ENCODE data around the gene TMEM44.

GRCh38 chr3:194562986-194563385, 70.2 kb downstream of the TMEM44 start:
- TF ChIP-seq POLR2A (IDR thresholded peaks at IDR 0.05): no peak
- TF ChIP-seq, protein P1, sequence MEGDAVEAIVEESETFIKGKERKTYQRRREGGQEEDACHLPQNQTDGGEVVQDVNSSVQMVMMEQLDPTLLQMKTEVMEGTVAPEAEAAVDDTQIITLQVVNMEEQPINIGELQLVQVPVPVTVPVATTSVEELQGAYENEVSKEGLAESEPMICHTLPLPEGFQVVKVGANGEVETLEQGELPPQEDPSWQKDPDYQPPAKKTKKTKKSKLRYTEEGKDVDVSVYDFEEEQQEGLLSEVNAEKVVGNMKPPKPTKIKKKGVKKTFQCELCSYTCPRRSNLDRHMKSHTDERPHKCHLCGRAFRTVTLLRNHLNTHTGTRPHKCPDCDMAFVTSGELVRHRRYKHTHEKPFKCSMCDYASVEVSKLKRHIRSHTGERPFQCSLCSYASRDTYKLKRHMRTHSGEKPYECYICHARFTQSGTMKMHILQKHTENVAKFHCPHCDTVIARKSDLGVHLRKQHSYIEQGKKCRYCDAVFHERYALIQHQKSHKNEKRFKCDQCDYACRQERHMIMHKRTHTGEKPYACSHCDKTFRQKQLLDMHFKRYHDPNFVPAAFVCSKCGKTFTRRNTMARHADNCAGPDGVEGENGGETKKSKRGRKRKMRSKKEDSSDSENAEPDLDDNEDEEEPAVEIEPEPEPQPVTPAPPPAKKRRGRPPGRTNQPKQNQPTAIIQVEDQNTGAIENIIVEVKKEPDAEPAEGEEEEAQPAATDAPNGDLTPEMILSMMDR (IDR thresholded peaks at IDR 0.05): no peak
